ENCODE results near the gene SYNJ1. TPM values are rescaled to one million over a fixed set of nuclear protein-coding genes. Genes with fewer than 3 reads are reported as not detected.

The SYNJ1 gene
- total and polyA plus RNA-seq, 9 of the 15 experiments (the other 6 are each of a cell fraction or from before 2014, with no cell fraction given) = 2.4 to 10.6 (median 5.6) TPM

DNA sequence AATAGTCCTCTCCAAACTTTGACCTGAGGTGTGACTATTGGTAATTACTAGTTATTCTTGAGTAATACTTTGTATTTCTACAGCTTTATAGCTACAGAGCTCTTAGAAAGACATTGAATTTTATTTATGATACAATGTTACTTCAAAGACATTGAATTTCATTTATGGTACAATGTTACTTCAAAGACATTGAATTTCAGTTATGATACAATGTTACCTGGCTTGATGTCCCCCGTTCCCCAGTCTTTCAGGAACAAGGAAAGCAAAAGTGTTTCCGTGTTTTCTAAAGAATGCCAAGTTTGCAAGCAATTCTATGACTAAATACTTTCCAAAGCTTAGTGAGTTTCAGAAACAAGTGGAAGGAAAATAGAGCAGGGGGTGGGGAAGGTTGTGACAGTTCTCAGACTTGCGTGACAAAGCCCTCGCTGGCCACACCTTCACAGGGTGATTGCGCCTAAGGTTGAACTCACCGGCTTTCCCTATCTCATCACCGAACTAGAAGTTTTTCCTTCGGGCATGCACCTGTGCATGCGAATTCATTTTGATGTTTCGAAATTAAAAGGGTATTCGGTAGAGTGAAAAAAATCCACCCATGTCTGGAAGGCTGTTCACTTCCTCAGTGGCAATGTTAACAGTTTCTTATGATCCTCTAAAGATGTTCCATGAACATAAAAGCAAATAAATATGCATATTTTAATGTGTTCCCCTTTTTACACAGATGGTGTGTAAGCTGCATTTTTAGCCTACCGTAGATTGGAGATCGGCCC is 44.7 kb upstream of the SYNJ1 start (continued):
- TF ChIP-seq CEBPG (CRISPR knock-in tag; IDR thresholded peaks at IDR 0.05) = no peak
- peak; percentile 3 to 76; a peak in 2 of 4 replicates for TF ChIP-seq CEBPG (tag; conservative IDR thresholded peaks at IDR 0.05 in 1 of 2, IDR thresholded peaks at IDR 0.05 in 1 of 2)
- TF ChIP-seq HDAC2 (IDR thresholded peaks at IDR 0.05) = no peak
- TF ChIP-seq RHOXF2B (CRISPR knock-in tag; conservative IDR thresholded peaks at IDR 0.05) = no peak
- peak; percentile 42; the same call in 1 of the 2 replicates for TF ChIP-seq KLF10 (CRISPR knock-in tag; IDR thresholded peaks at IDR 0.05)
- no peak for TF ChIP-seq HEY1 (CRISPR knock-in tag; IDR thresholded peaks at IDR 0.05; ENCODE audit: borderline replicate concordance)
- no peak for TF ChIP-seq KAT2B (IDR thresholded peaks at IDR 0.05; ENCODE audit: low read depth, low read length)
- no peak for TF ChIP-seq KDM2B (CRISPR knock-in tag; IDR thresholded peaks at IDR 0.05)
- 0 out of 2 replicates have a peak, but pooled peaks have one; percentile 20 for TF ChIP-seq ZNF644 (tag; IDR thresholded peaks at IDR 0.05; ENCODE audit: low read depth)
- TF ChIP-seq NFE2L1 (tag; IDR thresholded peaks at IDR 0.05; ENCODE audit: borderline replicate concordance, low read depth) = no peak
- TF ChIP-seq GATA2 (CRISPR knock-in tag; IDR thresholded peaks at IDR 0.05) = no peak
- no peak for TF ChIP-seq ZNF695 (CRISPR knock-in tag; IDR thresholded peaks at IDR 0.05)
- TF ChIP-seq, protein P1, sequence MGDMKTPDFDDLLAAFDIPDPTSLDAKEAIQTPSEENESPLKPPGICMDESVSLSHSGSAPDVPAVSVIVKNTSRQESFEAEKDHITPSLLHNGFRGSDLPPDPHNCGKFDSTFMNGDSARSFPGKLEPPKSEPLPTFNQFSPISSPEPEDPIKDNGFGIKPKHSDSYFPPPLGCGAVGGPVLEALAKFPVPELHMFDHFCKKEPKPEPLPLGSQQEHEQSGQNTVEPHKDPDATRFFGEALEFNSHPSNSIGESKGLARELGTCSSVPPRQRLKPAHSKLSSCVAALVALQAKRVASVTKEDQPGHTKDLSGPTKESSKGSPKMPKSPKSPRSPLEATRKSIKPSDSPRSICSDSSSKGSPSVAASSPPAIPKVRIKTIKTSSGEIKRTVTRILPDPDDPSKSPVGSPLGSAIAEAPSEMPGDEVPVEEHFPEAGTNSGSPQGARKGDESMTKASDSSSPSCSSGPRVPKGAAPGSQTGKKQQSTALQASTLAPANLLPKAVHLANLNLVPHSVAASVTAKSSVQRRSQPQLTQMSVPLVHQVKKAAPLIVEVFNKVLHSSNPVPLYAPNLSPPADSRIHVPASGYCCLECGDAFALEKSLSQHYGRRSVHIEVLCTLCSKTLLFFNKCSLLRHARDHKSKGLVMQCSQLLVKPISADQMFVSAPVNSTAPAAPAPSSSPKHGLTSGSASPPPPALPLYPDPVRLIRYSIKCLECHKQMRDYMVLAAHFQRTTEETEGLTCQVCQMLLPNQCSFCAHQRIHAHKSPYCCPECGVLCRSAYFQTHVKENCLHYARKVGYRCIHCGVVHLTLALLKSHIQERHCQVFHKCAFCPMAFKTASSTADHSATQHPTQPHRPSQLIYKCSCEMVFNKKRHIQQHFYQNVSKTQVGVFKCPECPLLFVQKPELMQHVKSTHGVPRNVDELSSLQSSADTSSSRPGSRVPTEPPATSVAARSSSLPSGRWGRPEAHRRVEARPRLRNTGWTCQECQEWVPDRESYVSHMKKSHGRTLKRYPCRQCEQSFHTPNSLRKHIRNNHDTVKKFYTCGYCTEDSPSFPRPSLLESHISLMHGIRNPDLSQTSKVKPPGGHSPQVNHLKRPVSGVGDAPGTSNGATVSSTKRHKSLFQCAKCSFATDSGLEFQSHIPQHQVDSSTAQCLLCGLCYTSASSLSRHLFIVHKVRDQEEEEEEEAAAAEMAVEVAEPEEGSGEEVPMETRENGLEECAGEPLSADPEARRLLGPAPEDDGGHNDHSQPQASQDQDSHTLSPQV (IDR thresholded peaks at IDR 0.05) = 0 out of 2 replicates have a peak, but pooled peaks have one; percentile 59
- peak; percentile 34; the same call in 1 of the 2 replicates for TF ChIP-seq CEBPB (tag; IDR thresholded peaks at IDR 0.05)
- TF ChIP-seq PTRF (tag; IDR thresholded peaks at IDR 0.05) = no peak
- TF ChIP-seq YBX1 (IDR thresholded peaks at IDR 0.05) = no peak
- no peak for TF ChIP-seq ZNF408 (CRISPR knock-in tag; IDR thresholded peaks at IDR 0.05; ENCODE audit: low read depth)
- TF ChIP-seq, protein P2, sequence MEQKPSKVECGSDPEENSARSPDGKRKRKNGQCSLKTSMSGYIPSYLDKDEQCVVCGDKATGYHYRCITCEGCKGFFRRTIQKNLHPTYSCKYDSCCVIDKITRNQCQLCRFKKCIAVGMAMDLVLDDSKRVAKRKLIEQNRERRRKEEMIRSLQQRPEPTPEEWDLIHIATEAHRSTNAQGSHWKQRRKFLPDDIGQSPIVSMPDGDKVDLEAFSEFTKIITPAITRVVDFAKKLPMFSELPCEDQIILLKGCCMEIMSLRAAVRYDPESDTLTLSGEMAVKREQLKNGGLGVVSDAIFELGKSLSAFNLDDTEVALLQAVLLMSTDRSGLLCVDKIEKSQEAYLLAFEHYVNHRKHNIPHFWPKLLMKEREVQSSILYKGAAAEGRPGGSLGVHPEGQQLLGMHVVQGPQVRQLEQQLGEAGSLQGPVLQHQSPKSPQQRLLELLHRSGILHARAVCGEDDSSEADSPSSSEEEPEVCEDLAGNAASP (IDR thresholded peaks at IDR 0.05) = no peak
- TF ChIP-seq PTTG1 (tag; IDR thresholded peaks at IDR 0.05; ENCODE audit: low read depth) = no peak
- TF ChIP-seq ZFX (CRISPR knock-in tag; IDR thresholded peaks at IDR 0.05) = no peak
- TF ChIP-seq ZNF124 (CRISPR knock-in tag; IDR thresholded peaks at IDR 0.05) = no peak
- no peak for TF ChIP-seq U2AF1 (optimal IDR thresholded peaks at IDR 0.05; ENCODE audit: low read depth, low read length)
- no peak for TF ChIP-seq ZNF324 (CRISPR knock-in tag; IDR thresholded peaks at IDR 0.05)
- no peak for TF ChIP-seq NR4A1 (CRISPR knock-in tag; IDR thresholded peaks at IDR 0.05)
- TF ChIP-seq NR4A1 (tag; IDR thresholded peaks at IDR 0.05) = no peak
- TF ChIP-seq ZNF311 (CRISPR knock-in tag; IDR thresholded peaks at IDR 0.05) = no peak

Measured in K562 (cell line).